Measurements from ENCODE around the gene SPAAR. TPM values are rescaled to one million over a fixed set of nuclear protein-coding genes. Genes with fewer than 3 reads are reported as not detected.
"Not testable (repeated sequence)": the region's sequence is repeated elsewhere in the genome, so short reads cannot be mapped to it uniquely, and the experiment has no call there.

Gene SPAAR, protein sequence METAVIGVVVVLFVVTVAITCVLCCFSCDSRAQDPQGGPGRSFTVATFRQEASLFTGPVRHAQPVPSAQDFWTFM
- polyA plus RNA-seq (2013, experiment 1 of 2; ENCODE audit: insufficient read length): 0.46 TPM
- 0.34 TPM for polyA plus RNA-seq (2013, experiment 2 of 2; ENCODE audit: insufficient read length)

- DNase-seq: no peak
These were observed at the start of gene SPAAR for GRCh38 chr9:35909274-35909673. TSS of gene SPAAR (plus strand) at chr9:35909490. CDS start at chr9:35910464, 974 bp downstream.

DNA sequence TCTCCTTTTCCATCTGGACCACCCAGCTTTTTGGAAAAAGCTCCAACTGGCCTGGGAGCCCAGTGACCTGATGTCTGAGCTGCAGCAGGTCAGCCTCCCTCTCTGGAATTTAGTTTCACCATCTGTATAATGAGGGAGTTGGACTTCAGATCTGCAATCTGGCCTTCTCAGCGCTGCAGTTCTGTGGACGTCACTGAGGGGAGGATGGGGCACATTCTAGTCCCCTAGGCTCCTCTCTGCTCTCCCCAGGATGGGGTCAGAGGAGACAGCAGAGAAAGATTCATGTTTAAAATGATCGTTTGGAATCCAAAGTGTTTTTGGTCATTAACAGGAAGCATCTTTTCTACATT lies 49.3 kb upstream of the SPAAR start:
- DNase-seq: no peak

DNA sequence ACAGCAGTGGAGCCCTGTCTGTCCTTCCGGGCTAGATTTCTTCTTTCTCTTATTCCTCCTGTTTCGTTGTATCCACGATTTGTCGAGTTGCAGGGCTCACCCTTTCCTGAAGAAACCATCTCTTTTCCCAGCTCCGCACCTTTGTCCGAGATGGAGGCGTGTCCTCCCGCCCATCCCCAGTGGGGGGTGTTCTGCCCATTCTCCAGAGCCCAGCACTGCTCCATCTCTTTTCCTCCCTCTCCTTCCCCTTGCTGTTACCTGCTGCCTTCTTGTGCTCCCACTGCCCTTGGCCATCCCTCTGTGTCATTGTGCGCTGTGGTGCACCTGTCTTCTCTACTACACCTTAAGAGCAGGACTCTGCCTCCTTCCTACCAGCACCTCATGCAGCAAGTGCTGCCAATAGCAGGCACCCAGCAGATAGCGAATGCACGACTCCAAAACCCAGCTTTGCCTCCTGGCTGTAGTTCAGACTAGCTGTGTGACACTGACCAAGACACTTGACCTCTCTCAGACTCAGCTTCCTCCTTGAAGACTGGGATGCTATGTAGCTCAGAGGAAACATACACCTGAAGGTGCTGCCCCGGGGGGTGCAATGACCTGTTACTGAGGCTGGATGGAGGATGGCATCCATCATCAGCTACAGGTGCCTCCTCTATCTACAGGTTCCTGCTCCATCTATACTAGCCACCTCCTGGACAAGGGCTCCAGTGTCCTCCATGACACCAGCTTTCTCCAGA lies 48.0 kb upstream of the SPAAR start:
- no peak for DNase-seq

- no peak for DNase-seq
These were observed 47.0 kb upstream of the SPAAR start for GRCh38 chr9:35862328-35862727.

DNA sequence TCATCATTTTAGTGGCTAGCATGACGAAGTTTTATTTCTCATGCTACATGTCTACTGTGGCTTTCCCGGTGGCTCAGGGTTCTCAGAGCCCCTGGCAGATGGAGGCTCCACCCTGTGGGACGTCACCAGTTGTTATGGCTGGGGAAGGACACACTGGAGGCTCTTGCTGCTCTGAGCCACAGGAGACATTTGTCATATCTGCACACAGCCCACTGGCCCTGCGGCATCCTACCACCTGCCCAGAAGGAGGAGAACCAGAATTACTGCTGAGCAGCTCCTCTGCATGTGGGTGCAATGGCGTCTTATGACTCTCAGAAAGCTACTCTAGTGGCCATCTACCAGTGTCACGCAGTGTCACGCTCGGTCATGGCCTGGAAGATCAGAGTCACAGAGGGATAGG lies 45.7 kb upstream of the SPAAR start:
- DNase-seq: no peak

- no peak for DNase-seq
These were observed 44.5 kb upstream of the SPAAR start for GRCh38 chr9:35864695-35865255.

- no peak for DNase-seq
These were observed 41.8 kb upstream of the SPAAR start for GRCh38 chr9:35867538-35867937.

DNA sequence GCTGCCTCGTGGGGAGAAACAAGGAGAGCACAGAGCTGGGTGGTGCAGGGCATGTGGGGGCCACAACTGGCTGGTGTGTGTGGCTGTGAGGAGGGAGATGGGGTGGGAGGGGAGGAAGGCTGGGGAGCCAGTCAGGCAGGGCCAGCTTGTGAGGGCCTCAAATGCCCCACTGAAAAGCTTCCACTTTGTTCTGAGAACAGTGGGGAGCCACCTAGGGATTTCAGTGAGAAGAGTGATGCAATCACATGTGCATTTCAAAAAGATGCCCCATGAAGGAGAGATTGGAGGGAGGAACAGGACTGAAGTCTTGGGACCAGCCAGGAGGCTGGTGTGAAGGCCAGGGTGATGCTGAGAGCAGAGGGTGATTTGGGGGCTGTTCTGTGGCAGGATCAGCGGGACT lies 40.4 kb upstream of the SPAAR start:
- no peak for DNase-seq

DNA sequence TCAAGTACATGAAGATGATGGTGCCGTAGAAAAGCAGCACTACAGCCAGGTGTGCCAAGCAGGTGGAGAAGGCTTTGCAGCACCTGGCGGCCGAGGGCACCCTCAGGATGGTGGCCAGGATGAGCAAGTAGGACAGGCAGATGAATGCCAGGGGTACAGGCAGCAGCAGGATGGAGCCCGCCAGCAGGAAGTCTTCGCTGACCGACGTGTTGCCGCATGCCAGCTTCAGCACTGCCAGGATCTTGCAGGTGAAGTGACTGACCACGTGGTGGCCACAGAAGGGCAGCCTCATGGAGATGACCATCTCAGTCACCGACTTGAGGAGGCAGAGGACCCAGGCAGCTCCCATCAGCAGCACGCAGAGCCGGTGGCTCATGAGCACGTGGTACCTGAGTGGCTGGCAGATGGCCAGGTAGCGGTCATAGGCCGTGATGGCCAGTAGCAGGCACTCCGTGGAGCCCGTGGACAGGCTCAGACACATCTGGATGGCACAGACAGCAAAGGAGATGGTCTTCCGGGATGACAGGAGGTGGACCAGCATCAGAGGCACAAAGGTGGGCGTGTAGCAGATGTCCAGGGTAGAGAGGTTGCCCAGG lies 39.6 kb upstream of the SPAAR start:
- no peak for DNase-seq

DNA sequence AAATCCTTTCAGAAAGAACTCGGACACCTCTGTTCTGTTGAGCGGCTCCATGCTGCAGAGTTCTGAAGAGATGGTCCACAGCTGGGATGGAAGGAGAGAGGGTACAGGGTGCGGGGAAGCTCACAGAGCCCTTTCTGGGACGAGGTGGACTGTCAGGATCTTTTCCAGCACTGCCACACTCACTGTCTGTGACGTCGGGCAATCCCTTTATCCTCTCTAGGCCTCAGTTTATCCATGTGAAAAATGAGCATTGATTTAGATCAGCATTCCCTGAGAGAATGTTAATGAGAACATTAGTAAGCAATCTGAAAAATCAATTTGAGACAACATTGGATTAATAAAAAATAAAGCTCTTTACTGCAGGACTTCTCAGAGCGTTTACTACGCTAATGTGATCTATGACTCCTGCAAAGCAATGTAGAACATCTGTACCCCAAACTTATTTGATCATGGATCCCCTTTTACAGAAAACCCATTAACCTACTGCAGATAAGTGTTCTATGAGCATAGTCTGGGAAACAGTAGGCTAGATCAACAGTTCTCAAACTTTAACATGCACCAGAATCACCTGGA lies 38.9 kb upstream of the SPAAR start, which contains the start of gene OR13J1:
Gene OR13J1 (minus strand): TSS at position 51 of the 573 bp plus-strand sequence. CDS start 0 bp downstream, at position 51.
- no peak for DNase-seq

GRCh38 chr9:35871545-35871944 lies 37.7 kb upstream of the SPAAR start:
- DNase-seq: no peak

- no peak for DNase-seq
These were observed 36.8 kb upstream of the SPAAR start for GRCh38 chr9:35872505-35872904.

GRCh38 chr9:35882263-35882848 lies 26.9 kb upstream of the SPAAR start:
- DNase-seq: peak; percentile 71

DNA sequence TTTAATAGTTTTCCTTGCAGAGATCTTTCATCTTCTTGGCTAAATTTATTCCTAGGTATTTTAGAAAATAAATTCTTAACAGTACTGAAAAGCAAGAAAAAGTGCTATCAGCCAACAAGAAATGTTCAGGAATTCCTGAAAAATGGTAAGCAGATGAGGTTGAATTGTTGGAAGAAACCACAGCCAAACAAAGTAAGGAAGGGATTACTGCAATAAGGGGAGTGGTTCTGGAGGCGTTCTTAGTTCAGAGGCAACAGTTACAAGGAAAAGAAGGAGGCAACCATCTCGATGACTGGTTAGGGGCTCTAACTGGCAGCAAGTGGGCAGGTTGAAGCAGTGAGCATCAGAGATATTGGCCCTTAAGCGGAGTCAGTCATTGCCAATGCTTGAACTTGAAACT lies 26.3 kb upstream of the SPAAR start:
- peak; percentile 29 for DNase-seq

DNA sequence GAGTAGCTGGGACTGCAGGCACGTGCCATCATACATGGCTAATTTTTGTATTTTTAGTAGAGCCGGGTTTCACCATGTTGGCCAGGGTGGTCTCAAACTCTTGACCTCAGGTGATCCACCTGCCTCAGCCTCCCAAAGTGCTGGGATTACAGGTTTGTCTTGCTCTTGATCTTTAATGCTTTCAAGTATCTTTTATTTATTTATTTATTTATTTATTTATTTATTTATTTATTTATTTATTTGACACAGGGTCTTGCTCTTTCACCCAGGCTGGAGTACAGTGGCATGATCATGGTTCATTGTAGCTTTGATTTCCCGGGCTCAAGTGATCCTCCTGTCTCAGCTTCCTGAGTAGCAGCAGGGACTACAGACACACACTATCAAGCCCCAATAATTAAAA lies 24.4 kb upstream of the SPAAR start:
- not testable (repeated sequence) for DNase-seq

DNA sequence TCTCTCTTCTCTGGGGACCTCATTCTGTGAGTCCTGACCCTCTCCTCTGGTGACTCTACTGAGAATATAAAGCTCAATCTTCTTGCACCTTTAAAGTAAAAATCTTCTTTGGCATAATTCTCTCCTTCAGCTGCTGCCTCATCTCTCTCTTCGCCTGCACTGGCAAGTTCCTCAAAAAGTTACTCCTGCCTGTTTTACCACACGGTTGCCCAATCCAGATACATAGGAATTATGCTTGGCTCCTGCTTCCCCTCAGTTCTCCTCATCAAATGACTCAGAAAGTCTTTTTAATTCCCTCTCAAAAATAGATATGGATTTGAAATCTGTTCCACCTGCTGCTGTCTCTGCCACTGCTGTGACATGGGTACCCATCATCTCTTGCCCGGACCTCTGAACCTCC lies 17.6 kb upstream of the SPAAR start:
- no peak for DNase-seq

DNA sequence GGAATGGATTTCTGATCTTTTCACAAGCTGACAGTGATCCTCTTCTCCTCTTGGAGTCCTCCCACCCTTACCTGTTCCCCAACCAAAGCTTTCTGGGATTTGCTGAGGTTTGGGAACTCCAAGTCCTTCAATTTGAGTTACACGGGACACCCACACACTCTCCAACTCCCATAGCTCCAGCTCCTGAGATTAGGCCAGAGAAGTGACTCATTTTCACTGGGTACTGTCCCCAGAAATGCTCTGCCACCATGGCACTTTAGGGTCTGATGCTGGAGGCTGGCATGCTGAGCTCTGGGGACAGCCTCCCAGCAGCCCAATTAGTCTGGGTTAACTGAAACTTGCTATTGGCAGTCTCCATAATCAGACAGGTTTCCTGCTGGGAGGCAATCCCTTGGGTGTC lies 17.2 kb upstream of the SPAAR start:
- no peak for DNase-seq

DNA sequence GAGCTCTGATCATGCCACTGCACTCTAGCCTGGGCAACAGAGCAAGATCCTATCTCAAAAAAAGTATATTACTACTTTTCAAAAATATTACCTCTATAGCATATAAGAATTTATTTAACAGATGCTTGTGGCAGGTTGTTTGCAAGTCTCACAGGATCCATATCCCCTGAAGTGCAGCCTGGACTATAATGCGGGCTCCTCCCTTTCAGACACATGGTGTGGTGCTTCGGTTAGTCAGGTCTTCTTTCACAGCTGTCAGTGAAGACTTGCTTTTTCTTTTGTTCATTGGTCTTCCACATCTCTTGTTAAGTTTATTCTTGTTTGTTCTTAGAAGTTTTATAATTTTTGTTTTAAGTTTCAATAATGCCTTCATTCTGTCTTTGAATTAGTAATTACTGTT lies 12.7 kb upstream of the SPAAR start:
- no peak for DNase-seq

DNA sequence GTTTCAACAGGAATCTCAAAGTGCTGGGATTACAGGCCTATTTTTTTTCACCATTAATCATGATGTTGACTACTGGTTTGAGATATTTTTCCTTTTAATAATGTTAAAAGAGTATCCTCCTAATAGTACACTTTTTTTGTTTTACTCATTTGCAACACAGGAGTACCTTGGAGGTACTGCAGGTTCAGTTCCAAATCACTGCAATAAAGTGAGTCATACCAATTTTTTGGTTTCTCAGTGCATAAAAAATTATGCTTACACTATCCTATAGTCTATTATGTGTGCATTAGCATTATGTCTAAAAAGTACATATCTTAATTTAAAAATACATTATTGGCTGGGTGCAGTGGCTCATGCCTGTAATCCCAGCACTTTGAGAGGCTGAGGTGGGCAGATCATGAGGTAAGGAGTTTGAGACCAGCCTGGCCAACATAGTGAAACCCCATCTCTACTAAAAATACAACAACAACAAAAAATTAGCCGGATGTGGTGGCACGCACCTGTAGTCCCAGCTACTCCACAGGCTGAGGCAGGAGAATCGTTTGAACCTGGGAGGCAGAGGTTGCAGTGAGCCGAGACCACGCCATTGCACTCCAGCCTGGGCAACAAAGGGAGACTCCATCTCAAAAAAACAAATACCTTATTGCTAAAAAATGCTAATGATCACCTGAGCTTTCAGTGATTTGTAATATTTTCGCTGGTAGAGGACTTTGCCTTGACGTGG lies 11.8 kb upstream of the SPAAR start:
- DNase-seq: not testable (repeated sequence)

DNA sequence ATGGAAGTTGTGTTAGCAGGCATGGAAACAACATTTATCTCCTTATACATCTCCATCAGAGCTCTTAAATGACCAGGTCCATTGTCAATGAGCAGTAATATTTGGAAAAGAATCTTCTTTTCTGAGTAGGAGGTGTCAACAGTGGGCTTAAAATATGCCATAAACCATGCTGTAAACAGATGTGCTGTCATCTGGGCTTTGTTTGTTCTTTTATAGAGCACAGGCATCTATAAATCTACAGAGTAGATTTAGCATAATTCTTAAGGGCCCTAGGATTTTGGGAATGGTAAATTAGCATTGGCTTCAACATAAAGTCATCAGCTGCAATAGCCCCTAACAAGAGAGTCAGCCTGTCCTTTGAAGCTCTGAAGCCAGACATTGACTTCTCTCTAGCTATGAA lies 11.0 kb upstream of the SPAAR start:
- DNase-seq: no peak

DNA sequence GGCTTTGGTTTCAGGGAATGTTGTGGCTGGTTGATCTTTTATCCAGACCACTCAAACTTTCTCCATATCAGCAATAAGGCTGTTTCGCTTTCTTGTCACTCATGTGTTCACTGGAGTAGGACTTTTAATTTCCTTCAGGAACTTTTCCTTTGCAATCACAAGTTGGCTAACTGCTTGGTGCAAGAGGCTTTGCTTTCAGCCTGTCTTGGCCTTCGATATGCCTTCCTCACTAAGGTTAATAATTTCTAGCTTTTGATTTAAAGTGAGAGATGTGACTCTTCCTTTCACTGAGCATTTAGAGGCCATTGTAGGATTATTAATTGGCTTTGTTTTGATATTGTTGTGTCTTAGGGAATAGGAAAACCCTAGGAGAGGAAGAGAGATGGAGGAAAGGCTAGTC lies 10.3 kb upstream of the SPAAR start:
- DNase-seq: no peak

DNA sequence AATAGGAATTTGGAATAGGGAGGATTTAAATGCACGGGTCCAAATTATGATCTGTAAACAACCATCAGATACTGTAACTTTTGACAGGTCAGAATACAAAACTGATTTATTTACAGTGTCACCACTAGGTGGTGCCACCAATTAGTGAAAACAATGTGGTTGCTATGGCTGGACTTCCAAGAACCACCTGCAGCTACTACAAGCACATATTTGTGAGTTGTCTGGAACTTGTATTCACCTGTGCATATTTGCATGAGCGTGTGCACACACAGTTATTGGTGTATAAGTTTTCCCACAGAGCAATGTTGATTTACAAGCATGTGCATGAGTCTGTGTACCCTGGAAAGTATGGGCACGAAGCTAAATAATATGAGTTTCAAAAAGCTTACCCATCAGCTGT lies 6.2 kb upstream of the SPAAR start:
- peak; percentile 51 for DNase-seq
